Hematopoietic multipotent progenitor cell treated with erythropoietin and hydrocortisone succinate and interleukin-3 and kit ligand, for 4 days (in vitro differentiated cells): ENCODE measurements around the gene GPD1.
A peak's percentile ranks its signal among the peaks of the same experiment; 100 is the strongest.

Experiments
- DNase-seq: peaks from one replicate; pipeline ENCODE4 v3.0.0-alpha.2; 2015

Gene GPD1

DNA sequence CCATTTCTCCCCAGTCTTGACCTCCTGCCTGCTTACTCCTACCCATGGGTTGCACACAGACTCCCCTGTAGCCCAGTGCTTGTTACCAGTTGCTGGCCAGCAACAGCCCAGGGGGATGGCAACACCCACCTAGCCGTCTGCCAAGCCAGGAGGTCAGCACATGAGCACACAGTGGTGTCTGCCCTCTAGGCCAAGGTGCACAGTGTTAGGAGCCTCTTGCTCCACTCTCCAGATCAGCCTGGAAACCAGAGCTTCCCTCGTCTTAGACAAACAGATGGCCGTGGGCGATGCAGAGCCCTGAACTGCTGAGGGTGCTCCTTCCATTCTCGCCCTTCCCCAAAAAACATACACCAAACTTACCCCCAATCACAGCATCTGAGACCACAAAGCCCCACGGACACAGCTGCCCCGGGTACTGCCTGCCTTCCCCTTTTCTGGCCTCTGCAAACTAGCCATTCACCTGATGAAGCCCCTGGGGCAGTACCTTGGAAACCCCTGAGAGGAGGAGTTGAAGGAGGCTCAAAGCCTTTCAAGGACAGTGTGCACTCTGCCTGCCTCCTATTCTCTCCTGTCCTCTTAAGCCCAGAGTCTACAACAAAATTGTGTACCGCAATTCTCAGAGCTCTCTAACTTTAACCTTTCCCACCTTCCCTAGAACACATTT is 1.0 kb upstream of the GPD1 start:
- DNase-seq: no peak

DNA sequence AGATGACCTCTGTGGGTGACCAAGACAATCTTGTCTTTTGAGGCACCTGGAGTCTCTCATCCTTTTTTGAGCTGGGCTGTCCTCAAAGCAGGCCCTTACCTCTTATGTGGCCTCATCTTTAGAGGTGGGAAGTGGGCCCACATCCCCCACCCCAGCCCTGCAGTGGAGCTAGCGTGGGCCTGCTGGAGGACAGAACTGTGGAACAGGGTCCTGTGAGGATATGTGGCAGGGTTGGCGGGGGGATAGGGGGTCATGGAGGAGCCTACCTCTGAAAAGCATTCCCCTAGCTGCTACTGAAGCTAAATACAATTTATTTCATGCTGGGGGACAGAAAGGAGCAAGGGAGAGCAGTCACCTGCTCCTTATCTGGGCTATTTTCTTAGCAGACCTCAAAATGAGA is 457 bp upstream of the GPD1 start:
- DNase-seq: no peak

DNA sequence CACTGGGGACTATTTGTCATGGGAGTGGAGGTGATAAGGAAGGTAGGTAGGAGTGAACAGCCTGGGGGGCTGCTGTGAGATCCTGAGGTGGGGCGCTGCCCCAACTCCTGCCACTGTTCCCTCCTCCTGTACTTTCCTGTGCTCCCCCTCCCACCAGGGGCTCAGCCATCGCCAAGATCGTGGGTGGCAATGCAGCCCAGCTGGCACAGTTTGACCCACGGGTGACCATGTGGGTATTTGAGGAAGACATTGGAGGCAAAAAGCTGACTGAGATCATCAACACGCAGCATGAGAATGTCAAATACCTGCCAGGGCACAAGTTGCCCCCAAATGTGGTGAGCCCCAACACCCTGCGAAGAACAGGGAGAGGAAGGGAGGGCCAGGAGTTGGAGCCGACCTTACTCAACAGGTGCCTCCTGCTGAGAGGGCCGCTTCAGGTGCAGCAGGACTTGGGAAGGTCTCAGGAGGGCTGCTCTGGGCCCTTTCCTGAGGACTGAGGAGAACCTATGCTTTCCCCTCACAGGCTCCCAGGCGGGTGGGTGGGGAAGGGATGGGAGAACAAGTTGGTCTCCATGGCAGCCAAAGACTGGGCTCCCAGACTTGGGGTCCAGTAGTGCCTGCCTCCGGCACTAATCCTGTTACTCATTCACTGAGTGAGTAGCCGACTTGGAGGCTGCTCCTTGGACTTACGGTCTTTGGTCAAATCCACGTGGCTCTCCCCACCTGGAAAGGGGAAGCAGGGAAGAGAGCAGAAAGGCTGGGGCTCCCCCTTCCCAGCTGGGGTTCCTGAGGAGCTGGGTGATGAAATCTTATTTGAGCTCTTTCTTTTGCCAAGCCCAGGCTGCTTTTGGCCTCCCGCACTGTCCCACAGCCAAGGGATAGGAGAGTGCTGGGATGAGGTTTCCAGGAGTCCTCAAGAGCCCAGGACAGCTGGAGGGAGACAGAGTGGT is 884 bp downstream of the GPD1 start:
- DNase-seq: no peak

DNA sequence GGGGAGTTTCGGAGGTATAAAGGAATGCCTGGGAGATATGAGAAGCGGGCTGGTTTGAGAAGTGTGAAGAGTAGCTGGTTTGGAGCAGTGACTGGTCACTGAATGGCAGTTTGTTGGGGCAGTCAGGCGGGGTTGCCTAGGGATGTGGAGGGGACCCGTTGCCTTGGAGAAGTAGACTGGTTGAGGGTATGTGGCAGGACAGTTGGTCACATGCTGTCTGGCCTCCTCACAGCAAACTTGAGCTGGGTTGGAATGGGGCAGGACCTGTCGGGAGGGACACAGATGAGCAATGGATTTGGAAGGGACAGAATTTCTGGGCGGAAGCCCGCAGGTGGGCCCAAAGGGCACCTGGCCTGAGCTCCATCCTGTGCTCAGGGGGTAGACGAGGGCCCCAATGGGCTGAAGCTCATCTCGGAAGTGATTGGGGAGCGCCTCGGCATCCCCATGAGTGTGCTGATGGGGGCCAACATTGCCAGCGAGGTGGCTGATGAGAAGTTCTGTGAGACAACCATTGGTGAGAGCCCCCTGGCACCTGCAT is 2.2 kb downstream of the GPD1 start:
- no peak for DNase-seq

DNA sequence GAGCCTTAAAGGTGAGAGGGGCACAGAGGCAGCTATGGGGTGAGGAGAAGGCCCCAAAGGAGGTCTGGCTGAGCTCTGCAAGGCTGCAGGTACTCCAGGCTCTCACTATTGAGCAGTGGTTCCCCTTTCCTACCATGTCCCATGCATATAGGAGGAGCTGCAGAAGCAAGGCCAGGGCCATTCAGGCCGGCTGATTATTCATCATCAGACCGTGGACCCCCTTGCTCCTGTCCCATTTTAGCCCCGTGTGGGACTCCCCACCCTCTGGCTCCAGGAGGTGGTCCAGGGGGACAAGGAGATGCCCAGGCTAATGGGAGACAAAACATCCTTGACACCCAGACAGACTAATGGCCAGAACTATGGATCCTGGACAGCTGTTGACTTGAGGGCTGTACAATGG is 3.1 kb downstream of the GPD1 start:
- no peak for DNase-seq

DNA sequence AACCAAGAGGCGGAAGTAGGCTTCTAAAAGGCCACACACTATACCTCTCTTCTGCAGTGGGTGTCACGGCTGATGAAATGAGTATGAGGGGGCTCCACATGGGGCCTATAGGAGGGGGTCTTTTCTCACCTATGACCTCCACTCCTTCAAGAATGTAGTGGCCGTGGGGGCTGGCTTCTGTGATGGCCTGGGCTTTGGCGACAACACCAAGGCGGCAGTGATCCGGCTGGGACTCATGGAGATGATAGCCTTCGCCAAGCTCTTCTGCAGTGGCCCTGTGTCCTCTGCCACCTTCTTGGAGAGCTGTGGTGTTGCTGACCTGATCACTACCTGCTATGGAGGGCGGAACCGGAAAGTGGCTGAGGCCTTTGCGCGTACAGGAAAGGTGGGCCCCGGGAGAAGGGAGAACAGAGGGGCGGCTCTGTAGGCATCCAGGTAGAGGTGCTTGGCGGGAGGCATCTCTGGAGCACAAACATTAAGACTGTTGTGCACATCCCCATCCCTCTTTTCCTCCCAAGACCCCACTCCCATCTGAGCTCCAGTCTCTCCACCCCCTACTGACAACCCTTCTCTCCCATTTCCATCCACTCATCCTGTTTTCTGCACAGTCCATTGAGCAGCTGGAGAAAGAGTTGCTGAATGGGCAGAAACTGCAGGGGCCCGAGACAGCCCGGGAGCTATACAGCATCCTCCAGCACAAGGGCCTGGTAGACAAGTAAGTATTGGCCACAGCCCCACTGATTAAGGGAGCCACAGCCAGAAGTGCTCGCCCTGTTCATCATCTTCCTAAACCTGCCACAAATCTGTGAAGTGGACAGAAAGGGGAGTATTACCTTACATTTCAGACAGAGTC is 3.8 kb downstream of the GPD1 start:
- DNase-seq: no peak

DNA sequence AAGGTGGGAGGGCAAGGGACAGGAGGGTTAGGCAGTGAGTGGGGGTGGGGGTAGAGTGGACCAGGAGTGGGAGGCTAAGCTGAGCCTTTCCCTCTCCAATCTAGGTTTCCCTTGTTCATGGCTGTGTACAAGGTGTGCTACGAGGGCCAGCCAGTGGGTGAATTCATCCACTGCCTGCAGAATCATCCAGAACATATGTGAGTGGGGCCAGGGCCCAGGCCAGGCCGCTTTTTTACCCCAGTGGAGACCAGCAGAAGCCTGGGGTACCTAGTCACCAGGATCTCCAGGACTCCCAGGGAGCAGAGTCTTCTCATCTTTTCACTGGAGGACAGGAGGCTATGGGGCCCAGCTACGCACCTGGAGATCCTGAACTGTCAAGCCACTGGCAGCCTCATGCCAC is 5.5 kb downstream of the GPD1 start:
- no peak for DNase-seq

DNA sequence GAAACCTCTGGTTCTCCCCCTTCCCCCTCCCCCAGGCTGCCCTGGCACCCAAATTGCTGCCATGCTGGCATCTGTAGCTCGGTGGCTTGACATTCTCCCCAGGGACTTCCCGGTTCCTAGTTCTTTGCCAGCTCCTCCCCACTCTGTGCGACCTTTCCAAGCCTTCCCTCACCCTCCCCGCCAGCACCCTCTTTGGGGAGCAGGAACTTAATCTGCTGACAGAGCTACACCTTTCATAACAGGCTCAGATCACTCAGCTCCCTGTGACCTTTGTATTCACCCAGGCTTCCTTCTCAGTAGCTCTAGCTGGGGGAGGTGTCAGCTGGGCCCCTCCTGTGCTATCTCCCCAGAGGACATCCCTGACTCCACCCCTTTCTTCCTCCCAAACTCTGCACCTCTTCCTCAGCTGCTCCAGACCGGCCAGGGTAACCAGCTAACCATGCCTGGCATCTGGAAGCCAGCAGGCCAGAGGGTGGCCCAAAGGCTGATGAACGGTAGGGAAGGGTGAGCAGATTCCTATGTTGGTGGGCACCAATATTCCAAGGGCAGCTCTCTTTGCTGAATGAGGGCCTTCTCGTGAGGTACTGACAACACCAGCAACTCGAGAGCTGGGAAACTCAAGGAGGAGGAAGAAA is 6.4 kb downstream of the GPD1 start:
- peak; percentile 32 for DNase-seq

DNA sequence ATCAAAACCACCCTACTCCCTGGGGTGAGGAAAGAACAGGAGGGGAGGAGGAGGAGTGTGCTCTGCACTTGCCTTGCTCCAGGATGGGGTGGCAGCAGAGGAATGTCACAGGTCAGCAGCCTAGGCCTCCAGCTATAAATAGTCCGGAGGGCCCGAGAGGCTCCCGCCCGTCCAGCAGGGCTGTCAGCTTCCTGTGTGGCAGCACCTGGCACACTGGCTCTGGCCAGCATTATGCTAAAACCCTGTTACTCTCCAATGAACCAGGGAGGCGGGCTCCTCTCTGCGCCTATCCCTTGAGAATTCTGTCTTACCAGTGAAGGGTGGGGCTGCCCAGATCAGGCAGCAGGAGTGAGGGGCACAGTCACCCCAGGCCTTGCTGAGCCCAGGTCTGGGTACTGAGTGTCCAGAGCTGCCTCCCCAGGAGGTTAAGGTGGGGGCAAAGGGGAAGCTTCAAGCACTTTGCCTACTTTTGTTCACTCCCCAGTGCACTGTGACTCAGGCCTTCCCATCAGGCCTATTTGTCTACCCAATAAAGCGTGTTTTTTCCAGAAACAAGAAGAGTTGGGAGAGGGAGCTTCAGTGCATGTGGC is 7.0 kb downstream of the GPD1 start:
- DNase-seq: no peak

DNA sequence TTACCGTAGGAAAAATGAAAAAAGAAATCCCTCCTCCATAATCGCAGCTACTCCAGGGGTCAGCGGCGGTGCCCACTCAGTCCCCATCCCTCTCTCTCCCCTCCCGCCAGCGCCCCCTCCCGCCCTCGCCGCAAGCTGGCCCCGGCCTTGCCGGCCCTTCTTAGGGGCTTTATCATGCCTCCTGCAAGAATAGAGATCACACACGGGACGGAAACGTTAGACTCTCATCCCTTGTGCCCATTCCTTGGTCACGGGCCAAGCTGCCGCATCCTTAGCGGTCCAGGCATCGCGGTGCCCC is 7.5 kb downstream of the GPD1 start:
- DNase-seq: no peak

DNA sequence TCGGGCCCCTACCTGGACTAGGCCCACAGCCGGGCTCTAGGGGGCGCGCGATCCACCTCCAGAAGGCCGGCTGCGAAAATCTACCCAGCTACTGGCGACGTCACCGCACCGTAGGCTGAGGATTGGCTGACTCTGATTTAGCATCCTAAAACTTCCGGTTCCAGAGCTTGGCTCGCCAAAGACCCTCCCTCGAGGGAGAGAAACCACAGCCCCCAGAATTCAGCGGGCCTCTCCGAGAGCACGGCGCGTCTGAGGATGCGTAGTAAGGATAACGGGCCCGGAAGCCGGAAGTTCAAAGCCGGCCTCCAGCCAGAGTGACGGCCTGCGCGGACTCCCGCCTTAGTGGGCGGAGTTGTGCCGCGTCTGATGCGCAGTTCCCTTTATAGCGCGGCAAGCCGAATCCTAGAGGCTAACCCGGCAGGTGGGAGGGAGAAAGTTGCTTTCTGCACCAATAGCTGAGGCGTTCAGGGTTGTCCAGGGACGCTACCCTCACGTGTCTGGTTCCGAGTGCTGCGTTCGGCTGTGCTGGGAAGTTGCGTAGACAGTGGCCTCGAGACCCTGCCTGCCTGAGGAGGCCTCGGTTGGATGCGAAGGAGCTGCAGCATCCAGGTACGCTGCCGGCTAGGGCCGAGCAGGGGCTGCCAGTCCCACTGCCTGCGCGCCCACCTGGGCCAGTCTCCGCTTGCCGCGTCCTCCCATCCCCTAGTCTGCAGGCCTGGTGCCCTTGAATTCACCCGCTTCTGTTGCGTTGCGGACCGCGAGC is 8.1 kb downstream of the GPD1 start, which contains the start of gene COX14:
TSS of gene COX14 (plus strand) at position 544 of the 763 bp plus-strand sequence. CDS start 7,808 bp downstream, outside the sequence.
- peak; percentile 100 for DNase-seq

DNA sequence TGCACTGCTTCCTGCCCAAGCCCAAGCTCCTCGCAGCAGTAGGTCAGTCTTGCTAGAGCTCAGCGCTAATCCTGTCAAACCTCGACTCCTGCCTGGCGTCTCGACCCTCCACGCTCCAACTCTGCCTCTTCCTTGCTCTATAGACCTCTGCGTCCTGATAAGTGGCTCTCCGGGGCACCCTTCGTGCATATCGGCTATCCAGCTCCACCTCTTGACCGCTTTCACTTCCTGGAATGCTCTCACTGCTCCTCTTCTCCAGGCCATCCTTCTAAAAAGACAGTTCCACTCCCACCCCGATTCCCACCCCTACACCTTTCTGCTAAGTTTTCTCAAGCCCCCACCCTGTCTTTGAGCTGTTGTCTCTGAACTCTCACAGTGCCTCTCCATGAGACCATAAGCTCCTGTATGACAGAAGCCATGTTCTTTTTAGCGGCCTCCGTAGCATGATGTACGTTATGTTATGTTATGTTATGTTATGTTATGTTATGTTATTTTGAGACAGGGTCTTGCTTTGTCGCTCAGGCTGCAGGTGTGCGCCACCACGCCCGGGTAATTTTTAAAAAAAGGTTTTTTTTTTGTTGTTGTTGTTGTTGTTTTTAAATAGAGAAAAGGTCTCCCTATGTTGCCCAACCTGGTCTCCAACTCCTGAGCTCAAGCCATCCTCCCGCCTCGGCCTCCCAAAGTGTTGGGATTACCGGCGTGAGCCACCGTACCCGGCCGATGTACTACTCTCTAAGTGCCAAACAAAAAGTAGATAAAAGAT is 8.8 kb downstream of the GPD1 start:
- DNase-seq: peak; percentile 75

DNA sequence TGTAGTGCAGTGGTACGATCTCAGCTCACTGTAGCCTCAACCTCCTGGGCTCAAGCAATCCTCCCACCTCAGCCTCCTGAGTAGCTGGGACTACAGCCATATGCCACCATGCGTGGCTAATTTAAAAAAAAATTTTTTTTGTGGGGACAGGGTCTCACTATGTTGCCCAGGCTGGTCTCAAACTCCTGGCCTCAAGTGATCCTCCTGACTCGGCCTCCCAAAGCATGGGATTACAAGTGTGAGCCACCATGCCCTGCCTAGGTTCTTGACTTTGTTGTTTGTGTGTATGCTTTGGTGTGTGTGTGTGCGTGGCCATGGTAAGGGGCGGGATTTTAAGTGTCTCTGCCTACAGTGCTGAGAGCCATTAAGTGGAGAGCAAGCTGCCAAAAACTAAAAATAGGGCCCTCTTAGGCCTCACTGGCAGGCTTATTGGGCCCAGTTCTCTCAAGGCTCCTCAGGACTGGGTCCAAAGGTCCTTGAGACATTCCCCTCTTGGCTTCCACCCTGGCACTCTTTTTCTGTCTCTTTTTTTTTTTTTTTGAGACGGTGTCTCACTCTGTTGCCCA is 13.3 kb downstream of the GPD1 start:
- no peak for DNase-seq

DNA sequence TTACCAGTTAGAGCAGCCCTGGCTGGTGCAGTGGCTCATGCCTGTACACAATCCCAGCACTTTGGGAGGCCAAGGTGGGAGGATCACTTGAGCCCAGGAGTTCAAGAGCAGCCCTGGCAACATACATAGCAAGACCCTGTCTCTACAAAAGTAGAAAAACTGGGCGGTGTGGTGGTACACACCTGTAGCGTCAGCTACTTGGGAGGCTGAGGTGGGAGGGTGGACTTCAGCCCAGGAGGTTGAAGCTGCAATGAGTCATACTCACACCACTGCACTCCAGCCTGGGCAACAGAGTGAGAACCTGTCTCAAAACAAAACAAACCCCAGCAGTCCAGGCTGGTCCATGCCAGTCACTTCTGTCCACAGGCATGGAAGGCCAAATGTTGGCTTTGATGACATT is 15.6 kb downstream of the GPD1 start:
- no peak for DNase-seq

DNA sequence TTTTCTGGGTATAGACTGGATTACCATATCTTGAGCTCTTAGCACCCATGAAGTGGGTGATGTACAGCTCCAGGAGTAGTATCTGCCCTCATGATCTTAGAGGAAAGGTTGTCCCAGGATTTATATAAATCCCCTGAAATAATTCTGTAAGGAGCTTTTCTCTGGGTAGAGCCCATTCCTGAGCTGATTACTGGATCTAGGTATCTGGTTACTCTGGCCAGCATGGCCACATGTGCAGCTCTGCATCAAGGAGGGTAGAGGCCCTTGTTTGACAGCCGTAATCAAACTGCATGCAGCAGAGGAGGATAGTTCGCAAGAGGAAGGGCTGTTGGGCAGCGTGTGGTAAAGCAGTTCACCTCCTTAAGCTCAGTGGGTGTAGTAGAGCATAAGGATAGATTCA is 16.7 kb downstream of the GPD1 start:
- no peak for DNase-seq

DNA sequence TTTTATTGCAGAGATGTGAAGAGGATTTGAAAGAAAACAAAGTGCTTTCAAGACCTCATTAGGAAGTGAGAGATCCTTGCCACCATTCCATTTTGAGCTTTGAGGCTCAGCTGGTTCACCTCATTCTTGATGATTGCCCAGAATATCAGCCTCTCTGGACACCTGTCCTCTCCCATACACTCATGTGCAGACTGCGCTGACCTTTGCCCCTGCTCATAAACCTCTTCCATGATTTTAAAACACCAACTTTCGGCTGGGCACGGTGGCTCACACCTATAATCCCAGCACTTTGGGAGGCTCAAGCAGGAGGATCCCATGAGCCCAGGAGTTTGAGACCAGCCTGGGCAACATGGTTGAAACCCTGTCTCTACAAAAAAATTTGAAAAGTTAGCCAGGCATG is 17.1 kb downstream of the GPD1 start:
- no peak for DNase-seq

DNA sequence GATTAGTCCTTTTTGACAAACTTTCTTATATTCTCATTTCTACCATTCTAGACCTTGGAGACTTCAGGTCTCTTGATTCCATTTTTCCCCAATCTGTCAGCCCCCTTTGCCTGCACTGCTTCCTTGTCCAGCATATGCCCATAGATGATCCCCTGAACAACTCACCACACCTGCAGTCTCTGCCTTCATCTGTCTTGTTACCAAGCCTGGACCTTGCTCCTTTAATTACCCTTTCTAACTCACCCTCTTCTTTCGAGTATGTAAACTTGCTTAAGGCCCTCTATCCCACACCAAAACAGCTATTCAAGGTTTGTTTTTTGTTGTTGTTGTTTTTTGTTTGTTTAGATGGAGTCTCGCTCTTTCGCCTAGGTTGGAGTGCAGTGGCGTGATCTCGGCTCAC is 17.8 kb downstream of the GPD1 start:
- DNase-seq: no peak

DNA sequence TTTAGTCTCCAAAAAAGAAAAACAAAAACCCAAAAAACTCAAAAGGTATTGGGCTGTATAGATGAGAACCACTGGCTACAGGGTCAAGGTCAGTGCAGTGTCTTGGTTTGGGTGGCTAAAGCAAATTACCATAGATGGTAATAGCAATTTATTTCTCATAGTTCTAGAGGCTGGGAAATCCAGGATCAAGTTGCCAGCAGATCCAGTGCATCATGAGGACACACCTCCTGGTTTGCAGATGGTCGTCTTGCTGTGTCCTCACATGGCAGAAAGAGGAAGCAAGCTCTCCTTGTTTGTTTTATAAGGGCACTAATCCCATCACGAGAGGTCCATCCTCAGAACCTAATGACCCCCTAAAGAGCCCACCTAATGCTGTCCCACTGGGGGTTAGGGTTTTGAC is 19.4 kb downstream of the GPD1 start:
- DNase-seq: no peak

DNA sequence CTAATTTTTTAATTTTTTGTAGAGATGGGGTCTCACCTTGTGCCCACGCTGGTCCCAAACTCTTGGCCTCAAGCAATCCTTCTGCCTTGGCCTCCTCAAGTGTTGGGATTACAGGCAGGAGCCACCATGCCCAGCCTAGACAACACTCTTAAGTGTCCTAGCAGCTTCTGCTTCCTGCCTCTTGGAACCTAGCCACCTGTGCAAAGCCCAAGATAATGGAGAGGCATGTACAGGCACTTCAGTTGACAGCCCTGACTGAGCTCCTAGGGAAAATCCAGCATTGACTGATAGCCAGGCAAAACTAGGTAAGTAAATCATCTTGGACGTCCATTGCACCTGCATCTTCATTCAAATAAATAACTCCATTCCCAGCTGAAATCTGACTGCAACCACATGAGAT is 23.7 kb downstream of the GPD1 start:
- no peak for DNase-seq

DNA sequence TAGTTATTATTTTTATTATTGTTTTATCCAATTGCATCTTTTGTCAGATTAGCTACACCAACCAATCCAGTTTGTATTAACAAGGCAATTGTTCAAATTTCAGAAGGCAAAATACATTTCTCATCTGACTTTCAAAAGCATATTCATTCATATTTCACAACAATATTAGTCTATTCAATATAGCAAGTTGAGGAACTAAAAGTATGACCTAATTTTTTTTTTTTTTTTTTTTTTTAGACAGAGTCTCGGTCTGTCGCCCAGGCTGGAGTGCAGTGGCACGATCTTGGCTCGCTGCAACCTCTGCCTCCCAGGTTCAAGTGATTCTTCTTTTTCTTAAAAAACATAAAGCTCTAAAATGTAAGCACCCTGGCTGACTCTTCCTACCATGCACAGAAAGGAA is 25.5 kb downstream of the GPD1 start:
- no peak for DNase-seq
